H1 (cell line): Measurements from ENCODE around the gene AGAP1. TPM values are rescaled to one million over a fixed set of nuclear protein-coding genes. Genes with fewer than 3 reads are reported as not detected.

Experiments used
- CTCF ChIA-PET: fragments of 300-600 bp; sonication (Branson Sonifier 250); formaldehyde crosslinking; loops from one replicate; lab custom pipeline; 2021; ENCODE audit not compliant: partially characterized antibody; lab: Charles Lee
- POLR2A ChIA-PET: fragments of 300-600 bp; sonication (Branson Sonifier 250); formaldehyde crosslinking; loops from one replicate; lab custom pipeline; 2021; ENCODE audit warnings: inconsistent platforms; ENCODE audit not compliant: partially characterized antibody; lab: Charles Lee
- DNase-seq, 2 experiments: peaks; one replicate each; pipeline versions ENCODE4 v3.0.0 to v3.0.0-alpha.2; 2010 to 2022; ENCODE audit warnings: low spot score in 2 of 2, low read depth in 1 of 2, mixed read lengths in 1 of 2
- FAIRE-seq: peaks from 2 replicates; lab custom pipeline; 2011; peaks lifted over from hg19 to GRCh38; lab: Jason Lieb, UNC
- H2AFZ ChIP-seq: 2 replicates; pipeline ENCODE4 v1.8.1; 2012; ENCODE audit warnings: low read length, inconsistent platforms
- H2AK5ac ChIP-seq: 2 replicates; pipeline ENCODE4 v1.6.1; 2013; ENCODE audit warnings: low read depth, low read length
- H2BK120ac ChIP-seq: replicated peaks from 2 replicates; pipeline ENCODE3; 2013; ENCODE audit warnings: low read depth, low read length, inconsistent platforms
- H2BK12ac ChIP-seq: 2 replicates; pipeline ENCODE4 v1.6.1; 2013; ENCODE audit warnings: low read depth, low read length
- H2BK15ac ChIP-seq: 2 replicates; pipeline ENCODE4 v1.6.1; 2013; ENCODE audit warnings: low read length
- H2BK20ac ChIP-seq: 2 replicates; pipeline ENCODE4 v1.6.1; 2013; ENCODE audit warnings: low read length
- H2BK5ac ChIP-seq: 2 replicates; pipeline ENCODE4 v1.6.1; 2013; ENCODE audit warnings: low read depth, low read length
- H3K14ac ChIP-seq: 2 replicates; pipeline ENCODE4 v1.6.1; 2013; ENCODE audit warnings: inconsistent platforms; ENCODE audit not compliant: insufficient read length
- H3K18ac ChIP-seq: 2 replicates; pipeline ENCODE4 v1.6.1; 2013; ENCODE audit warnings: low read length; ENCODE audit errors: extremely low read depth
- H3K23ac ChIP-seq: 2 replicates; pipeline ENCODE4 v1.6.1; 2013; ENCODE audit warnings: inconsistent platforms; ENCODE audit not compliant: insufficient read length
- H3K23me2 ChIP-seq: 2 replicates; pipeline ENCODE4 v1.6.1; 2013; ENCODE audit warnings: low read depth, low read length
- H3K27ac ChIP-seq: 2 replicates; pipeline ENCODE4 v1.6.1; 2011; ENCODE audit warnings: low read depth, low read length, inconsistent platforms
- H3K27me3 ChIP-seq, 4 experiments: replicated peaks in 1 of 4; 1 replicate in 1 of 4; 2 replicates in 3 of 4; pipeline versions ENCODE4 v1.6.1 to v1.8.1; 2011 to 2013; ENCODE audit warnings: low read length in 3 of 4, mild to moderate bottlenecking in 3 of 4, inconsistent platforms in 2 of 4, mixed read lengths in 2 of 4, moderate library complexity in 1 of 4; ENCODE audit not compliant: control insufficient read depth in 3 of 4, insufficient read depth in 3 of 4; ENCODE audit errors: extremely low read depth in 1 of 4
- H3K36me3 ChIP-seq, 4 experiments: 2 replicates each; pipeline versions ENCODE4 v1.6.1 to v1.8.1; 2011 to 2013; ENCODE audit warnings: mild to moderate bottlenecking in 4 of 4, low read length in 3 of 4, moderate library complexity in 2 of 4, control low read depth in 1 of 4, inconsistent platforms in 1 of 4; ENCODE audit not compliant: insufficient read depth in 4 of 4, control insufficient read depth in 2 of 4
- H3K4ac ChIP-seq: replicated peaks from 2 replicates; pipeline ENCODE3; 2013; ENCODE audit warnings: low read length, low read depth, mixed read lengths, inconsistent platforms; ENCODE audit not compliant: insufficient read length
- H3K4me1 ChIP-seq, 4 experiments: replicated peaks in 1 of 4; 1 replicate in 1 of 4; 2 replicates in 3 of 4; pipeline versions ENCODE4 v1.6.1 to v1.8.1; 2011 to 2013; ENCODE audit warnings: low read length in 3 of 4, inconsistent platforms in 2 of 4, mixed read lengths in 1 of 4; ENCODE audit not compliant: insufficient read depth in 4 of 4, control insufficient read depth in 3 of 4
- H3K4me2 ChIP-seq, 2 experiments: 2 replicates each; pipeline versions ENCODE4 v1.6.1 to v1.8.1; 2011 to 2013; ENCODE audit warnings: low read depth in 2 of 2, low read length in 2 of 2, control low read depth in 1 of 2, inconsistent platforms in 1 of 2, mild to moderate bottlenecking in 1 of 2; ENCODE audit not compliant: insufficient read depth in 1 of 2
- H3K4me3 ChIP-seq, 4 experiments: fragments of 200-600, 300-600 bp in 1 of 4; sonication (generic), shearing (Covaris generic), sonication (Bioruptor Twin) in 1 of 4; 2 replicates each; pipeline versions ENCODE4 v1.5.1 to v1.8.1; 2011 to 2016; ENCODE audit warnings: low read length in 4 of 4, low read depth in 3 of 4, control low read depth in 2 of 4, inconsistent platforms in 2 of 4, mild to moderate bottlenecking in 2 of 4, mixed read lengths in 1 of 4, moderate library complexity in 1 of 4; ENCODE audit not compliant: insufficient read depth in 2 of 4; ENCODE audit errors: extremely low read depth in 1 of 4
- H3K56ac ChIP-seq: replicated peaks from 2 replicates; pipeline ENCODE3; 2013; ENCODE audit warnings: low read depth, mild to moderate bottlenecking, mixed read lengths, low read length, inconsistent platforms; ENCODE audit not compliant: insufficient read length
- H3K79me1 ChIP-seq: 2 replicates; pipeline ENCODE4 v1.6.1; 2013; ENCODE audit warnings: low read depth, low read length, control low read depth
- H3K79me2 ChIP-seq, 2 experiments: 2 replicates each; pipeline versions ENCODE4 v1.6.1 to v1.8.1; 2012 to 2013; ENCODE audit warnings: low read length in 2 of 2, mild to moderate bottlenecking in 2 of 2, inconsistent platforms in 1 of 2; ENCODE audit not compliant: insufficient read depth in 2 of 2, control insufficient read depth in 1 of 2
- H3K9ac ChIP-seq, 4 experiments: replicated peaks in 1 of 4; 1 replicate in 1 of 4; 2 replicates in 3 of 4; pipeline versions ENCODE4 v1.6.1 to v1.8.1; 2011 to 2013; ENCODE audit warnings: low read depth in 3 of 4, low read length in 3 of 4, control low read depth in 2 of 4, mild to moderate bottlenecking in 2 of 4, moderate library complexity in 2 of 4, inconsistent platforms in 1 of 4; ENCODE audit errors: extremely low read depth in 1 of 4
- H3K9me3 ChIP-seq, 2 experiments: 2 replicates each; pipeline versions ENCODE4 v1.6.1 to v1.8.1; 2012 to 2013; ENCODE audit warnings: mild to moderate bottlenecking in 2 of 2, moderate library complexity in 2 of 2, control low read depth in 1 of 2, inconsistent platforms in 1 of 2, low read depth in 1 of 2, low read length in 1 of 2, mixed read lengths in 1 of 2; ENCODE audit not compliant: insufficient read depth in 2 of 2
- H4K20me1 ChIP-seq, 2 experiments: replicated peaks in 1 of 2; 2 replicates each; pipeline versions ENCODE3 to v1.8.1; 2011 to 2013; ENCODE audit warnings: inconsistent platforms in 2 of 2, low read length in 2 of 2, mild to moderate bottlenecking in 1 of 2; ENCODE audit not compliant: insufficient read depth in 2 of 2, control insufficient read depth in 1 of 2
- H4K5ac ChIP-seq: 2 replicates; pipeline ENCODE4 v1.6.1; 2013; ENCODE audit warnings: low read length, low read depth, mixed read lengths, inconsistent platforms; ENCODE audit not compliant: insufficient read length
- H4K8ac ChIP-seq: 2 replicates; pipeline ENCODE4 v1.8.0; 2013; ENCODE audit warnings: mild to moderate bottlenecking, moderate library complexity, low read length, inconsistent platforms; ENCODE audit not compliant: insufficient read depth; ENCODE audit errors: extremely low read depth
- H4K91ac ChIP-seq: replicated peaks from 2 replicates; pipeline ENCODE3; 2013; ENCODE audit warnings: low read length, mixed read lengths, inconsistent platforms; ENCODE audit not compliant: insufficient read length
- BRCA1 ChIP-seq: IDR thresholded peaks from 2 replicates; pipeline ENCODE4 v1.6.1; 2012; ENCODE audit warnings: low read depth, low read length, improper control_type of control experiment
- CBX8 ChIP-seq: fragments of 300-800, 300-1000 bp; sonication (generic); IDR thresholded peaks from 2 replicates; pipeline ENCODE4 v1.7.1; 2016; ENCODE audit warnings: low read depth, low read length, borderline replicate concordance
- EZH2 ChIP-seq: fragments of 200-600 bp; sonication (generic); IDR thresholded peaks from 2 replicates; pipeline ENCODE4 v1.7.1; 2012; ENCODE audit warnings: low read depth, mild to moderate bottlenecking, moderate library complexity, low read length, inconsistent platforms; ENCODE audit not compliant: severe bottlenecking
- KDM5A ChIP-seq: fragments of 200-600 bp; IDR thresholded peaks from 2 replicates; pipeline ENCODE4 v1.7.1; 2012; ENCODE audit warnings: mild to moderate bottlenecking, low read length, inconsistent platforms, mixed read lengths
- NANOG ChIP-seq: IDR thresholded peaks from 2 replicates; pipeline ENCODE4 v1.6.1; 2011; ENCODE audit warnings: low read length, low read depth, mild to moderate bottlenecking, inconsistent platforms; ENCODE audit not compliant: insufficient read depth, poor library complexity, severe bottlenecking
- YY1 ChIP-seq: IDR thresholded peaks from 2 replicates; pipeline ENCODE4 v1.6.1; 2011; ENCODE audit warnings: low read depth, mild to moderate bottlenecking, low read length
- WGBS, 2 experiments: shearing (Covaris generic) in 1 of 2; methylation state at CpG; one replicate each; pipeline versions ENCODE4 v1.1.6 to v1.1.7; 2013 to 2015; ENCODE audit warnings: low lambda C conversion rate in 2 of 2, mixed read lengths in 2 of 2, inconsistent platforms in 1 of 2, low coverage in 1 of 2, missing lambda C conversion rate in 1 of 2; ENCODE audit not compliant: insufficient replicate concordance in 2 of 2, insufficient coverage in 1 of 2, insufficient read length in 1 of 2; ENCODE audit errors: extremely low coverage in 1 of 2, missing lambda C conversion rate in 1 of 2; 5-methylcytosine and 5-hydroxymethylcytosine counted together
- polyA plus RNA-seq, 7 experiments: library from polyadenylated mRNA; depleted of rRNA in 3 of 7; stranded (reverse) in 5 of 7; unstranded in 2 of 7; fragments of >200 nt in 5 of 7; fragments of 200-250 nt in 2 of 7; gene quantifications; 1 replicate in 5 of 7; 2 replicates in 1 of 7; 4 replicates in 1 of 7; pipeline versions ENCODE4 v1.2.1 to v1.2.3, GENCODE V29; 2011 to 2013; ENCODE audit warnings: missing spikeins in 2 of 7, mixed read lengths in 2 of 7
- total RNA-seq: library from RNA; stranded (reverse); fragmentation: NEBNext Ultra II Directional; extraction: Animal tissue kit (Norgen Biotek cat#: 25700); gene quantifications from 2 replicates; pipeline ENCODE4 v1.2.1, GENCODE V29; 2021

Gene AGAP1
- total and polyA plus RNA-seq, 2 of the 8 experiments (the other 6 are each of a cell fraction or from before 2014, with no cell fraction given) = 18.1 to 39.4 TPM

- no peak overlapping the region for H3K4ac ChIP-seq
- H3K27ac ChIP-seq = no peak overlapping the region
- H3K23me2 ChIP-seq = no peaks in the 10 kb centered on the region
- H3K56ac ChIP-seq = no peak overlapping the region
- no peak overlapping the region for H2AFZ ChIP-seq
- 84% methylated on average over 14 of the region's 14 CpGs; no CpG with 5 or more reads in 1 of the 2 experiments for WGBS, 2 experiments
- H3K79me1 ChIP-seq = peaks cover 17% of the 10 kb centered on the region
- no peaks in the 10 kb centered on the region for H3K9me3 ChIP-seq
- no peaks in the 10 kb centered on the region for H3K27me3 ChIP-seq
- CTCF ChIA-PET = interaction anchor here (1.6 to 1.9 kb wide), 2 partner anchors 24 to 131 kb away, joined by 4 read pairs; no protein-coding TSS in a partner anchor
- no peaks in the 10 kb centered on the region for H3K36me3 ChIP-seq
- POLR2A ChIA-PET = no interaction called here
- H2BK20ac ChIP-seq = no peak overlapping the region
- TF ChIP-seq KDM5A = no peak
- no peak for TF ChIP-seq NANOG
- TF ChIP-seq EZH2 = no peak
- TF ChIP-seq CBX8 = no peak
- no peak for TF ChIP-seq BRCA1
- no peak for TF ChIP-seq YY1
- H2AK5ac ChIP-seq = no peak overlapping the region
- H4K5ac ChIP-seq = no peak overlapping the region
- H3K9ac ChIP-seq = no peak overlapping the region
- H4K91ac ChIP-seq = no peak overlapping the region
- H3K79me2 ChIP-seq = peaks cover 3 to 75% of the 10 kb centered on the region in 2 experiments
- no peak for FAIRE-seq
- H3K4me3 ChIP-seq = no peak overlapping the region
- no peak for DNase-seq
- H3K4me1 ChIP-seq = peaks cover 0 to 8% (median 5%) of the 10 kb centered on the region in 4 experiments
- H4K20me1 ChIP-seq = peaks cover 2 to 8% of the 10 kb centered on the region in 2 experiments
- no peak overlapping the region for H4K8ac ChIP-seq
- H3K14ac ChIP-seq = no peak overlapping the region
- H3K23ac ChIP-seq = no peak overlapping the region
- H2BK15ac ChIP-seq = no peak overlapping the region
- H3K18ac ChIP-seq = no peak overlapping the region
- no peak overlapping the region for H3K4me2 ChIP-seq
- H2BK5ac ChIP-seq = no peak overlapping the region
- H2BK12ac ChIP-seq = peak overlapping the region; percentile 68; the same call in 1 of the 2 replicates
- no peak overlapping the region for H2BK120ac ChIP-seq
Measured at GRCh38 chr2:235614176-235614860, 120.5 kb downstream of the AGAP1 start.
